SK-N-MC (cell line): Measurements from ENCODE around the gene TBC1D22B.

Source experiments
- EZH2 ChIP-seq: fragments of 200-600 bp; sonication (generic); IDR thresholded peaks from one replicate; pipeline ENCODE4 v1.6.1; 2017; ENCODE audit warnings: antibody characterized with exemption
- POLR2AphosphoS5 ChIP-seq: IDR thresholded peaks from 2 replicates; pipeline ENCODE4 v1.6.1; 2012; ENCODE audit warnings: mild to moderate bottlenecking, low read depth, low read length, borderline replicate concordance

GRCh38 chr6:37365791-37366190 lies 108.2 kb downstream of the TBC1D22B start:
- TF ChIP-seq EZH2 (no peak), POLR2AphosphoS5 (no peak)
